Measurements from ENCODE around the gene CPED1.

- TF ChIP-seq TCF7L2 (IDR thresholded peaks at IDR 0.05; ENCODE audit: borderline replicate concordance, low read depth, low read length) (no peak), CTCF (tag by site-specific recombination; IDR thresholded peaks at IDR 0.05) (no peak), GLIS2 (tag by site-specific recombination; IDR thresholded peaks at IDR 0.05) (no peak), ZNF785 (tag by site-specific recombination; IDR thresholded peaks at IDR 0.05) (no peak), ZNF639 (tag by site-specific recombination; IDR thresholded peaks at IDR 0.05) (no peak), ZNF274 (IDR thresholded peaks at IDR 0.05; ENCODE audit: low read length) (no peak), ZNF274 (tag by site-specific recombination; IDR thresholded peaks at IDR 0.05; ENCODE audit: borderline replicate concordance) (no peak), ZNF791 (tag by site-specific recombination; IDR thresholded peaks at IDR 0.05) (no peak)
Observed at GRCh38 chr7:121062671-121063279, 74.3 kb downstream of the CPED1 start.
